ENCODE results near the gene SP110.
"Not testable (repeated sequence)": the region's sequence is repeated elsewhere in the genome, so short reads cannot be mapped to it uniquely, and the experiment has no call there.

The SP110 gene

DNA sequence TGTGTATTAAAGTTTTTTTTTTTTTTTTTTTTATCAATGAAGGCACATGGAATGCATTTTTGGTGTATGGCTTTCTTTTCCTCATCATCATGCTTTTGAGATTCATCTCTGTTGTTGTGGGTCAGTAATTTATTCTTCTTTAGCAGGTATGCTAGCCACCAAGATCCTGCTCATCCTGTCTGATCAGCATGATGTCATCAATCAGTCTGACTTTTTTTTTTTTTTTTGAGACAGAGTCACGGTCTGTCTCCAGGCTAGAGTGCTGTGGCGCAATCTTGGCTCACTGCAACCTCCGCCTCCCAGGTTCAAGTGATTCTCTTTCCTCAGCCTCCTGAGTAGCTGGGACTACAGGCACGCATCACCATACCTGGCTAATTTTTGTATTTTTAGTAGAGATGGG is 3.0 kb upstream of the SP110 start:
- not testable (repeated sequence) for DNase-seq

DNA sequence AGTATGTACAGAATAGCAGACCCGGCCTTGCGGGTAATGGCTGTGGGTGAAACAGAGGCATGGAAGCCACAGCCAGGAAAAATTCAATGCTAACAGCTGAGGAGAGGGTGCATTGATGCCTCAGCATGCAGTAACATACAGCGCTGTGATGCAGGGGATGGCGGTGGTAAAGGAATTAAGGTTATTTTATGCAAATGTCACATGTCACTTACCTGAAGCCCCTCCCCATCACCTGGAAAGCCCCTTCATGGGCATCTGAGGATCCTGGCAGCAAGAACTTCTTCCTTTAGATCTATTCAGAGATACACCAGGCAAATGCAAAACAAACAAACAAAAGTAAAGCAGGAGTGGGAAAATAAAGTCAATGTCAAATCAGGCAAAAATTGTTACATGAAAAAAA is 1.7 kb upstream of the SP110 start:
- no peak for DNase-seq

DNA sequence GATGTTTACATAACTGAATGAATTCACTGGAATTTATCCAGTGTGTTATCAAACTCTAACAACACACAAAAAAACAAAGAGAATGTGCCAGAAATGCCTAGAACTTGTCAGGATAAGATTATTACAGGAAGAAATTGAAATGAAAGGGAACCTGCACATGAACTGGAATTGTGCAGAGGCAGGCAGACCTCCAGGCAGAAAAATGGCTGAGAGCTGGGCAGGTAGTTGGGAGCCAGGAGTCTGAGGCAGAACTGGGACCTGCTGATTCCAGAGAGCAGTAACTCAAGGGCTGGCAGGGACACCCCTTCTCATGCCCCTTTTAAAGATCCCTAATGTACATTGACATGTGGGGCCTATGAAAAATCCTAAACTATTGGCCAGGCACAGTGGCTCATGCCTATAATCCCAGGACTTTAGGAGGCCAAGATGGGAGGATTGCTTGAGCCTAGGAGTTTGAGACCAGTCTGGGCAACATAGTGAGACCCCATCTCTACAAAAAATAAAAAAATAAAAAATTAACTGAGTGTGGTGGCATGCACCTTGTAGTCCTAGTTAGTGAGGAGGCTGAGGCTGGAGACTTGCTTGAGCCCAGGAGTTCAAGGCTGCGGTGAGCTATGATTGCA is 674 bp upstream of the SP110 start:
- no peak for DNase-seq

DNA sequence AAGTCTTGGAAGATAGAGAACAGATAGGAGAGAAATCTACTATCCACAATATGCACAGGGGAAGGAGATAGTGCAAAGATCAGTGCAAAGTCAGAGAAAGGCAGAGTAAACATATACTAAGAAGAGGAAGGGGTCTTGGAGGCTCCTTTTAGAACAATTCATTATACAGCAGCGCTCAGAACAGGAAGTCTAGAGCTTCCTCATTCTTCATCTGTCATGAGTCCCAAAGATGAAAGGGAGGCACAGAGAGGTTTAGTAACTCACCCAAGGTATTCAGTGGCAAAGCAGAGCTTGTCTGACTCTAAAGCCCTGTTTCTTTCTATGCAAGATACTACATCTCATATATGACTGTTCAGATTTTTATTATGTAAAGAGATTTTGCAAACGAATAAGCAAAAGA is 1.4 kb downstream of the SP110 start:
- no peak for DNase-seq

DNA sequence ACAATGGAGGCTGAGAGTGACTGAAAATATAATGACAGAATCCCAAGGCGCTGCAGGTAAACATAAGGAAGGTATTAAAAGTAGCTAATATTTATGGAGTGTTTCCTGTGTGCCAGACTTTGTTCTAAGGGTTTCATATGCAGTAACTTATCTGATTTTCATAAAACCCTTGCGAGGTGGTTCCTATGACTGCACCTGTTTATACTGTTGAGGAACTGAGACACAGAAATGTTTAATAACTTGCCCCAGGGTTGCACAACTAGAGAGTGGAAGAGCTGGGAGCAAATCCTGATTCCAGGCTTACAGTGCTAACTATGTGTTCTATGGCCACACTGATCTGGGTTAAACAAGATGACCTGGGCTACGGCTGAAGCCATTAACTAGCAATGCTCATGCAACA is 2.4 kb downstream of the SP110 start:
- no peak for DNase-seq

DNA sequence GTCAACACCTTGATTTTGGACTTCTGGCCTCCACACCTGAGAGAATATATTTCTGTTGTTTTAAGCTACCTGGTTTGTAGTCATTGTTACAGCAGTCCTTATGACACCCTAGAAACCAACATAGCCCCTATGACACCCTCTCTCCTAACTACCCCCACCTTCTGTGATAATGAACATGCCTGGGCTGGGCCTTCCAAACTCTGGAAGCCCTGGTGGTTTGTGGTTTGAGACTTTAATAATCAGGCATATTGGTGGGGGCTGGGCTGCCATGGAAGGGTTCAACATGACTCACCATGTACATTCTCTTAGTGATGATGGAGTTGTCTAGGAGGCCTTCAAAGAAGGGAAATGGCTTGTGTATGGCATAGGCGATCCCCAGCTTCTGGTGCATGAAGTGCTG is 3.3 kb downstream of the SP110 start:
- DNase-seq: no peak

DNA sequence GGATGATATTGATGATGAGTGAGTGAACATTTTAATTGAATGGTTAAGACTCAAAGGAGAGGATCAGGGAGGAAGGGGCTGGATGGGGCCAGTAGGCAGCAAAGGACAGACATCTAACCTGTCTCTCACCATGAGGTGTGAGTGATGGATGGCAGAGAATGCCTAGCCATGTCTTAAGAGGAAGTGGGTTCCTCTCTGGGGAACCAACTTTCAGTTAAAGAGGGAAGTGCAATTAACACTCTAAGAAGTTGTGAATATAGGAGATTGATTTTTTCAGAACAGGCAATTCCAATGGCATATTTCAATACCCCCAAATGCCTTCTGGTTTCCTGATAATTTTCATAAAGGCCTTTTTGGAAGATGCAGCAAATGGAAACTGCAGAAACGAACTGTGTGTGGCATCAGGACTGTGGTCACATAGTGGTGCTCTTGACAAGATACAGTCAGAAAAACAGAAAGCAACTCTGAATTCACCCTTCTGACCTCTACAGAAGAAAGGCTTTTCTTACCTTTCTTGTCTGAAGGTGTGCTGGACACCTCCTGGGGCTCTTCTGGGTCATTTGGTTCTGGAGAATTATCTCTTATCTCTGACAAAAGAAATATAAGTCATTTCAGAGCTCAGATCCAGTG is 10.2 kb downstream of the SP110 start:
- no peak for DNase-seq

DNA sequence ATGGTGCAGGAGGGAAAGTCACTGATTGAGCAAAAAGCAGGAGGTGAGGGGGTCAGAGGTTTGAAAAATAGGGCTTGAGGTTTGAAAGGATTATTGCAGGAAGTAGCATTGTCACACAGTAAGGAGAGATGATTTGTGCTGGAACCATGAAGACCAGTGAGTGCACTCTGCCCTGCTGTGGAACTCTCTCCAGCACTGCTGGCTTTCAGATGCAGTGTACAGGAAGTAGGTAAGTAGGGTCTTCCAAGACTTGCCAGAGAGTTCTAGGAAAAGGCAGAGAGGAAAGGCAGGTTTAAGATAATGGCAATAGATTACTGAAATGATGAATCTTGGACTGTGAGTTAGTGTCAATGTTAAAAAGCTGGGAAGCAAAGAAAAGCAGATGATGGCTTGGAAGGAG is 11.2 kb downstream of the SP110 start:
- DNase-seq: no peak

DNA sequence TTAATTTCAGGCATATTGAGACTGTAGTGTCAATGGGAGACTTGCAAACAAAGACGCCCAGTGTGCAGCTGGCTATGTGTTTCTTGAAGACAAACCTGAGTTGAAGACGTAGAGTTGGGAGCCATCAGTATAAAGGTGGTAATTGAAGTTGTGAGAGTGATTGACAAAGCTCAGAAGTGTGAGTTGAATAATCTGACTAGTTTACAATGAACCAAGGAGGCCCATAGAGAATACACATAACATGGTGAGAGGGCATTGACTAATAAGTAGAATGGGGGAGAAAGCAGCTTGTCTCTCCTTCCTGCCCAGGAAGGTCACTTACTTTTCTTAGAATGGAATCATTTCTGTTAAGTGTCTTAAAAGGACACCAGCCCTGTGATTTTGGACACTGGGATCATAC is 14.1 kb downstream of the SP110 start:
- no peak for DNase-seq

DNA sequence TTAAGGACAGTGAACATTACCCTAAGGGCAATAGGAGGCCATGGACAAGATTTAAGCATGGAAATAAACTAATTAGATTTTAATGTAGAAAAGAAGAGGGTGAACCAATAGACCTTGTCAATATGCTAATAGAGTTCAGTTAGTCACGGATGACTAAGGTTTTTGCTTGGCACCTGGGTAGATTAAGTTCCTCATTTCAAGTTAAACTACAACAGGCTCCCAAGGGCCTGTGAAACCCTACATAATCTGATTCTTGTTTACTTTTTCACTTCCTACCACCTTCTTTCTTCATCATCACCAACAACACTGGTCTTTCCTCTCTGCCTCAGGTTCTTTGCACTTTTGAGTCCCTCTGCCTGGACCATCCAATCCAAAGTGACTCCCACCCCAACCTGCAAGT is 14.8 kb downstream of the SP110 start:
- no peak for DNase-seq

DNA sequence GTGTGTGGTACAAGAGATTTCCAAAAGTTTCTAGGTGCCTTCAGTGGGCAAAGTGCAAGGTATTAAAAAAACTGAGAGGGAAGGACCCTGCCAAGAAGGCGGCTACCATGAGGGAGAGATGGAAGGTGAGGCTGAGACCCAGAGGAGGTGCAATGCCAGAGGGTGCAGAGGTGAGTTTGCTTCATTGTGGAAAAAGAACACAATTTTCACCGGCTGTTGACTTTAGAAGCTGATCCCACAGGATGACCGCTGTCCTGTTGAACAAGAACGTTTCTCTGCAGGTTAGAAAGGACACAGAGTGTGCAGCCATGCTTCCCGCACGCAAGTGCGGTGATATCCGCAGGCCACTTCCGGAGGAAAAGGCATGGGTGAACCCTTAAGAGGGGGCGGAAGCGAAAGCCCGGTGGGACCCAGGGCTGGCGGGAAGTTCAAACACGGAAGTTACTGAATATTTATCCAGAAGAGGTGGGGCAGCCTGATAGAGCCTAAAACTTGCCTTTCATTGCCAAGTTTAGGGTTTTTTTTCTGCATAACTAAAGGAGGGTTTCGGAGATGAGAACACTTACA is 16.6 kb downstream of the SP110 start:
- no peak for DNase-seq

DNA sequence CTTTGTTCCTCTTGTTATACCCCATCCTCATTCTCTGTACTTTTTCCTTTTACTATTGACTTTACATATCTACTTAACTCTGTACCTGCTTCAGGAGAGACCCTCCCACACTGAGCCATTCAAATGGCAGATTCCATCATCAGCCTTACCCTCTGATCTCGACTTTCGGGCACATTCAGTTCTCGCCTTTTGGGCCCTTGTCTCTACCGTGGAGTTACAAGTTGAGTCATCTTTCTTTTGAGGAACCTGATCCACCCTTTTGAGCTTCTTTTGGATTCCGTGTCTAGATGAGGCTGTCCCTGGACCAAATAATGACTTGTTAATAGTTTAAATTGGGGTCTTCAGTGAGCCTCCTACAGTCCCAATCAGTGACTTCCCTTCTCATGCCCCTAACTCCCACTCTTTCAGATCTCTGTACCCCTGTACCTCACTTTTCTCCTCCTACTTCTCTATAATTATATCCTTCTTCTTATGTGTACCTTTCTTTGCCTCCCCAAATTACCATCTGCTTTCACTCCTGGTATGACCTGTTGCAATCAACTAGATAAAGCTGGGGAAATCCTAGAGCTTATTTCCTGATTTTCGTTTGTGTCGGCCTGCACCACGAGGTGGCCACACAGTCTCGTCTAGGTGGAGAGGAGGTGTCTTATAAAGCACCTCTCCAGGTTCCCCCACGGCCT is 17.2 kb downstream of the SP110 start:
- DNase-seq: no peak

DNA sequence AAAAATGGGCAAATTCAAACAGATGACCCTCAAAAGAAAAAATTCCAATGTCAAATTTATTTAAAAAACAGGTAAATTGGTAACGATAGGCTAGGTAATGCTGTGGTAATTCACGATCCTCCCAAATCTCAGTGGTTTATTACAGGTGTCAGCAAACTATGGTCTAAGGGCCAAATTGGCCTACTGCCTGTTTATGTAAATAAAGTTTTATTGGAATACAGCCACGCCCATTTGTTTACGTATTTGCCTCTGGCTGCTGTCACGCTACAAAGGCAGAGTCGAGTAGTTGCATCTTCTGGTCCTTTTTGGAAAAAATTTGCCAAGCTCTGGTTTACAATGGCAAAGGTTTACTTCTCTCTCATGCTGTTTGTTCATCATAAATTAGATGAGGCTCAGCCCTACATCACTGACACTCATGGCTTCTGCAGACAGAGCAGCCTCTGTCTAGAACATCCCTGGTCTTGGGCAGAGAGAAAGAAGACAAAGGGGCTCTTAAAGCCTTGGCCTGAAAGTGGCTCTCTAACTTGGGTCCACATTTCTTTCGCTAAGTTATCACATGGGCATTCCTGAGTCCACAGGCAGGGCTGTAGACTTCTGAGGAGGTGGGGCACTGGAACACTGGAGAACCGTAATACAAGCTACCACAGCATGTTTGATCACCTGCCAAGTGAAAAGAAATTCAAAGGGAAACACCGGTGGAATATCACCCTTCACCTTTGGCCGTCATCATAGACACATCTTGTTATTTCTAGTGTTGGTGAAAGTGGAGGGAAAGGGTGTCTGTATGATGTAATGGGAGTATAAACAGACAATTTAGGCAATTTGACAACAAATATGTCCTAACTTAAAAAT is 34.8 kb downstream of the SP110 start:
- no peak for DNase-seq

DNA sequence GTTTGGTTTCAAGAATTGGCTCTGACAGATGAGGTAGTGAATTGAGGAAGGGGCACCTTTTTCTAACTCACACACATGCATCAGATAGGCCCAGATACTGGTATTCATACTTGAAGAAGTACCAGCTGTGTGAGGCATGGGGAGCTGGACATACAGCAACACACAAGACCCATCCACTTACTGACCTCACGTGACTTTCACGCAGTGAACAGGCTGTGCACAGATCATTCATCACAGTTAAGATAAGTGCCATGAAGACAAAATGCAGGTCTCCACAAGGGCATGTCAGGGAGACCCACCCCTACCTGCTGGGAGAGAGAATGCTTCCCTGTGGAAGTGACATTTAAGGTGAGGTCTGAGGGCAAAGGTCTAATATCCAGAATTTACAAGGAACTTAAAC is 38.6 kb downstream of the SP110 start:
- no peak for DNase-seq

DNA sequence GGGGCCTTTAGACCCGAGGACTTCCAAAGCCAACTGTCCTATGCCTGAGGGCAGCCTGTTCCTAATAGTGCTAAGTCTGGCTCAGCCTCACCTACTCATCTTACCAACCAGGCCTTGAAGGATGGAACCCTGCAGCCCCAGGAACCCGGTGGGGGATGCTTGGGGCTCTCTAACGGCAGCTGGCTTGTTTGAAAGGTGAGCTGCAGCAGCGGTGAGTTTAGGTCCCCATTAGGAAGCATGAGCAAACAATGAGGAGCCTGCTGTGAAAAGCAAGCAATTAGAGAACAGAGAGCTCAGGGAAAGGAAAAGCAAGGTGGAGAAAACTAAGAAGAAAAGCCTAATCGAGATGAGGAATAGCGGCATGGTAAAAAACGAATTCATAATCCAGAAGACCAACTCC is 39.9 kb downstream of the SP110 start:
- no peak for DNase-seq

DNA sequence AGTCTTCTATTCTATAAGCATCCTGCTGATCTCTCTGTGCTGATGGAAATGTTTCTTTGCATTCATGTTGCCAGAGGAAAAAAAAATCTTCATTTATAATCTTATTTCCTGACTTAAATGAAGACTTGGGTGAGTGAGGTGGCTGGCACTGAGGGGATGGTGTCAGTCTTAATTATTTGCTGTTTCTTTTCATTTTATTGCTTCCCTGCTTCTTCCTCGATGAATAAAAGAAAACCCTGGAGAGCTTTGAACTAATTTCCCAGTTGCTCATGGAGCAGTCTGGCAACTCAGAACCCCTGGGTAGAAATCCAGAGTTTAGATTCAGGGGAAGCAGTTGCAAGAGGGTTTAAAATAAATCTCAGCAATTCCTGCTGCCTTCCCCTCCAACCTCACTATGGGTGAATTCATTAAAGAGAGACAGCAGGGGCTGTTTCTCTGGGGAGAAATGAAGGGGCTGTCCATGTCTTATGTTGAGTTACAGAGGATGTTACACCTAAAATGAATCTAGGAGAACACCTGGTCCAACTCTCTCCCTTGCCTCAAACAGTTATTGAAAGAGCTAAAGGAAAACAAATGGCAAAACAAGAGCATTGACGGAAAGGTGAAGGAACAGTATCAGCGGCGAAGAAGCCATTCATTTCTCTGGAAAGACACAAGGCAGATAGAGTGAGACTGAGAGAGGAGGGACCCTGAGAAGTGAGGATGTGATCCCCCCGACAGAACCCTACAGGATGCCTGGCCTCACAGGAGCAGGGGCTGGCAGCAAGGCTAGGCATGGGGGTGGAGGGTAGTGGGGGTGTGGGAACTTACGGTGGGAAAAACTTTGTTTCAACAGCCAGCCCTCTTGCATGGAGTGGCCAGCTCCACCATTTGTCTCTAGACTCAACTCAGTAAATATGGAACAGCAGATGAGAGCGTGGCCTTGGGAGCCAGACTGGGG is 41.0 kb downstream of the SP110 start:
- DNase-seq: no peak

DNA sequence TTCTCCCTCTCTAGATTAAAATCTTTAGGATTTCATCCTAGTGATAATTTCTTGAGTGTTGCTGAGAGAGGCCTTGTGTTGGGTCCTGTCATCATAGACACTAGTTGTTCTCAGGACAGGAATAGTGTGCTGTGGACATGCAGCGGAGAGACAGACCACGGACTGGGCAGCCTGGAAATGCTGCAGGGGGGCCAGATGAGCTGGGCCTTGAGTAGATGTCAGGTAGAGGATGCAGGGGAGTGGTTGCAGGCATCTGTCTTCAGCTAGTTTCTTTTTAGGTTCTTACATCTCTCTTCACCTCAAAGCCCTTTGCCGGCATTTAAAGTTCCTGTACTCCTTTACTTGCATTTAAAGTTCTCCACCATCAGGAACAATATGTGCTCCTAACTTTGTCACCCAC is 42.8 kb downstream of the SP110 start:
- DNase-seq: no peak

DNA sequence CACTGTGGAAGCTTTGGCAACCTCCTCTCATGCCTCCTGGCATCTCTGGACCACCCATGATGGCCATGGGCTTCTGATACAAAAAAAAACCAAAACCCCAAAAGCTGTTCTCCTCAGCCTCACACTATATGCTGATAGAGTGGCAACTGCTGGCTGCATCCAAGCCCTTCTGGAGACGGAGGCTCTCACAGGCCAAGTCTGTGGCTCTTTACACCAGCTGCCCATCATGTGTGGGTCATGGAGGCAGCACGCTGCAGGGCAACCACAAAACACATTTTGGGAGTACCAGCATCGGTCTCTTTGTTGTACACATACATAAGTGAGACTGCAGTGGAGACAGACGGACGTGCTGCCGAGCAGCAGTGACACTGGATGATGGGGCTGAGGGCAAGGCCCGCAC is 45.3 kb downstream of the SP110 start:
- DNase-seq: no peak

DNA sequence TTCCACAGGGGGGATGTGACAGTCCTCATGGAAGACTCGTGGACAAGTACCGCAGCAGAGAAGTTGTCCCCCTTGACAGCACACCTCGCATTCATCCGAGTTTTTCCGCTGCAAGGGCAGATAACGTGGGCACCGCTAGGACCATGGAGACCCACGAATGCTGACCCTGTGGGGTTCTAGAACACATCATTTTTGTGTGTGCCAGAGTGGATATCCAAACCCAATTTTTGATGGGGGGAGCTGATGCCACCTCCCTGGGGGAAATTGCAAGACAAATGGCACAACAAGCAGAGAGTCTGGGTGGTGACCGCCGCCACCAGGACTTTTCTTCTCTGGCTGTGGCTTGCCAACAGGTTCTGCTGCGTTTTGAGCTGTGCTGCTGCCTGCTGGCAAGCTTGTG is 46.9 kb downstream of the SP110 start:
- DNase-seq: no peak

DNA sequence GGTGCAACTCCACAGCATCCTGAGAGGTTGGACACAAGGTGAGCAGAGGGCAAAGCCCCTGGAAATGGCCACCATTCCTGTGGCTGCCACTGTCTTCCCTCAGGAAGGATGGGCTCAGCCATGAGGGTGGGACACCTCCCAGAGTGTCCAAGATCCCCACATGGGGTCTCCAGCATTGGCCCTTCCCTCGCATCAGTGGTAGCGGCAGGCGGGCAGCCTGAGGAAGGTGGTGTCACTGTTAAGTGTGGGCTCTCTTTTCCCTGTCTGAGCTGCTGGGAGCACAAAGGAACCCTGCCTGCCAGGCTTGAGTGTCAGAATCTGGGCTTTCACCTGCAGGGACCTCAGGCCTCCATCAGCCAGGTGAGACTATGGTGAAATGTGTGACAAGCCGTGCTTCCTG is 47.6 kb downstream of the SP110 start:
- DNase-seq: no peak

DNA sequence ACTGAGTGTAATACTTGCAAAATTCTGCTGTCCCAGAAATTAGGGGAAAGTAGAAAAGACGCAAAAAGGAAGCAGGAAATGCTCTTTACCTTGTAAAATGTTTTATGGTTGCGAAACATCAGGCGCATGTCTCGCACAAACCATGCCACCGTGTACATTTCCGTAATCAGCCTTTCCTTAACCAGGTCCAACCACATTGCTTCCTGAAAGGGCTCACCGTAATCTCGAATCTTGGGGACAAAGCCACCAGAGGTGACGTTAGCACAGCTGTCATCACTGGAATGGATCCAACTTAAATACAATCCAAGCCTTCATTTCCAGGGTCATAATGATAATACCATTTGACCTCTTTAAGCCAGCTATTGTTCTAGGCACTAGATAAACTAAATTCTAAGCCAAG is 49.3 kb downstream of the SP110 start:
- DNase-seq: no peak

DNA sequence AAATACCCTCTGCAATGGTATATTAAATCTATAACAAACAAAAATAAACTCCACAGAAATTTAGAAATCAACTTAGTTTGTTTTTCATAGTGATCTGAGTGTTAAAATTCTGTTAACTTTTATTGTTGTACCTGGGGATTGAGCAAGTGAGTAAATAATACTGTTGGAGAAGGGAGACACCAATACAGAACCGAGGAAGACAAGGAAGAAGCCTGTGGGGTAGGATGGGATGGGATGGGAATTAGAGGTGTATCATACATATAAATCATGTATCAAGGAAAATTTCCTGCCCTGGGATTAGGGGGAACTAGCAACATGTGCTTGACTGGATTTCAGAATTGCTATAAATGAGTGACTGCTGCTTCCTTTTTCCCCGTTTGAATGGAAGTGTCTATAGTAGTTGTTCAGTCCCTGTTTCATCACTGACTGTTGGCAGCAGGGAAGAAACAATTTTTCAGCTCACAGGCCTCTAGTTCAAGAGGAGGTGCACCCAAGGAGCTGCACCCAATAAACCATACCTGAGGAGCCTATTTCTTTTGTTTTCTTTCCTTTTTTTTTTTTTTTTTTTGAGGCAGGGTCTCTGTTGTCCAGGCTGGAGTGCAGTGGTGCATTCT is 53.1 kb downstream of the SP110 start:
- no peak for DNase-seq

All from GOT3 (cell line).